K562 (cell line): Measurements from ENCODE around the gene C1orf105.

Source experiments
- JUN ChIP-seq, 2 experiments: sonication (generic) in 1 of 2; formaldehyde crosslinking in 1 of 2; IDR thresholded peaks; 2 replicates each; pipeline versions ENCODE4 v1.6.1 to v1.8.0; 2012 to 2022; ENCODE audit warnings: borderline replicate concordance in 2 of 2, mild to moderate bottlenecking in 2 of 2, improper control_type of control experiment in 1 of 2, low read depth in 1 of 2, low read length in 1 of 2, missing genetic modification reagents in 1 of 2
- NR3C1 ChIP-seq: sonication (generic); formaldehyde crosslinking; IDR thresholded peaks from 2 replicates; pipeline ENCODE4 v1.8.1; 2022; ENCODE audit warnings: missing genetic modification reagents
- PPARD ChIP-seq: fragments of 250-450 bp; sonication (Bioruptor Pico); IDR thresholded peaks from 2 replicates; pipeline ENCODE4 v1.8.0; 2022; ENCODE audit warnings: inconsistent platforms, mild to moderate bottlenecking, moderate library complexity
- ZNF830 ChIP-seq: fragments of 250-450 bp; sonication (Bioruptor Pico); IDR thresholded peaks from 2 replicates; pipeline ENCODE4 v1.5.0; 2021; ENCODE audit warnings: mild to moderate bottlenecking

GRCh38 chr1:172476218-172476811 is 55.8 kb downstream of the C1orf105 start:
- TF ChIP-seq ZNF830 (CRISPR knock-in tag), result no peak
- no peak for TF ChIP-seq PPARD (CRISPR knock-in tag)
- no peak for TF ChIP-seq NR3C1 (CRISPR knock-in tag)
- TF ChIP-seq JUN (IDR thresholded peaks at IDR 0.05; ENCODE audit: borderline replicate concordance, low read depth, low read length), result no peak
- no peak for TF ChIP-seq JUN (CRISPR knock-in tag; IDR thresholded peaks at IDR 0.05; ENCODE audit: borderline replicate concordance)
